BE2C (cell line): ENCODE measurements around the gene COQ5.

Experiments used
- DNase-seq: peaks from one replicate; pipeline ENCODE4 v3.0.0-alpha.2; 2020
- H3K27me3 ChIP-seq: fragments of 250-450 bp; sonication (Bioruptor Pico); 2 replicates; pipeline ENCODE4 v1.5.1; 2020; ENCODE audit warnings: mild to moderate bottlenecking
- H3K36me3 ChIP-seq: fragments of 250-450 bp; sonication (Bioruptor Pico); 2 replicates; pipeline ENCODE4 v1.5.1; 2020; ENCODE audit warnings: mild to moderate bottlenecking
- H3K4me1 ChIP-seq: fragments of 250-450 bp; sonication (Bioruptor Pico); 2 replicates; pipeline ENCODE4 v1.5.1; 2020
- H3K4me3 ChIP-seq: 2 replicates; pipeline ENCODE4 v1.5.1; 2011; ENCODE audit warnings: low read depth, low read length
- H3K9me3 ChIP-seq: fragments of 250-450 bp; sonication (Bioruptor Pico); 2 replicates; pipeline ENCODE4 v1.5.1; 2020
- TF ChIP-seq, protein P1 (sequence below): IDR thresholded peaks from 2 replicates; pipeline ENCODE4 v1.5.1; 2012; ENCODE audit warnings: mild to moderate bottlenecking, low read depth, low read length

Gene COQ5

GRCh38 chr12:120514002-120514401, 15.0 kb downstream of the COQ5 start:
- Histone ChIP-seq H3K9me3 (no peaks in the 10 kb centered on the region), H3K4me3 (no peak overlapping the region), H3K4me1 (no peaks in the 10 kb centered on the region), H3K36me3 (peaks cover 18% of the 10 kb centered on the region; the same call in 1 of the 2 replicates), H3K27me3 (no peaks in the 10 kb centered on the region)
- DNase-seq = no peak
- TF ChIP-seq, protein P1, sequence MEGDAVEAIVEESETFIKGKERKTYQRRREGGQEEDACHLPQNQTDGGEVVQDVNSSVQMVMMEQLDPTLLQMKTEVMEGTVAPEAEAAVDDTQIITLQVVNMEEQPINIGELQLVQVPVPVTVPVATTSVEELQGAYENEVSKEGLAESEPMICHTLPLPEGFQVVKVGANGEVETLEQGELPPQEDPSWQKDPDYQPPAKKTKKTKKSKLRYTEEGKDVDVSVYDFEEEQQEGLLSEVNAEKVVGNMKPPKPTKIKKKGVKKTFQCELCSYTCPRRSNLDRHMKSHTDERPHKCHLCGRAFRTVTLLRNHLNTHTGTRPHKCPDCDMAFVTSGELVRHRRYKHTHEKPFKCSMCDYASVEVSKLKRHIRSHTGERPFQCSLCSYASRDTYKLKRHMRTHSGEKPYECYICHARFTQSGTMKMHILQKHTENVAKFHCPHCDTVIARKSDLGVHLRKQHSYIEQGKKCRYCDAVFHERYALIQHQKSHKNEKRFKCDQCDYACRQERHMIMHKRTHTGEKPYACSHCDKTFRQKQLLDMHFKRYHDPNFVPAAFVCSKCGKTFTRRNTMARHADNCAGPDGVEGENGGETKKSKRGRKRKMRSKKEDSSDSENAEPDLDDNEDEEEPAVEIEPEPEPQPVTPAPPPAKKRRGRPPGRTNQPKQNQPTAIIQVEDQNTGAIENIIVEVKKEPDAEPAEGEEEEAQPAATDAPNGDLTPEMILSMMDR = no peak

DNA sequence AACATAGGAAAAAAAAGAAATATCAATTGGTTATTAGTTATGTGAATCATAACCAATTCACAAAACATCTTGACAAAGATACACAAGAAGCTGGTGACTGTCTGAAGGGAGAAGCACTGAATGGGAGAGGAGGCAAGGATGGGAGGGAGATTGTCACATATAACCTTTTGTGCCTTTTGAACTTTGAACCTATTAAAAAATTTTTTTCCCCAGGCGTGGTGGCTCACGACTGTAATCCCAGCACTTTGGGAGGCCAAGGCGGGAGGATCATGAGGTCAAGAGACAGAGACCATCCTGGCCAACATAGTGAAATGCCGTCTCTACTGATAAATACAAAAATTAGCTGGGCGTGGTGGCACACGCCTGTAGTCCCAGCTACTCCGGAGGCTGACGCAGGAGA, 20.4 kb downstream of the COQ5 start:
- H3K36me3 ChIP-seq = peaks cover 15% of the 10 kb centered on the region
- H3K4me3 ChIP-seq = no peak overlapping the region
- no peaks in the 10 kb centered on the region for H3K9me3 ChIP-seq
- TF ChIP-seq, protein P1 = no peak
- DNase-seq = no peak
- H3K27me3 ChIP-seq = no peaks in the 10 kb centered on the region
- no peaks in the 10 kb centered on the region for H3K4me1 ChIP-seq

DNA sequence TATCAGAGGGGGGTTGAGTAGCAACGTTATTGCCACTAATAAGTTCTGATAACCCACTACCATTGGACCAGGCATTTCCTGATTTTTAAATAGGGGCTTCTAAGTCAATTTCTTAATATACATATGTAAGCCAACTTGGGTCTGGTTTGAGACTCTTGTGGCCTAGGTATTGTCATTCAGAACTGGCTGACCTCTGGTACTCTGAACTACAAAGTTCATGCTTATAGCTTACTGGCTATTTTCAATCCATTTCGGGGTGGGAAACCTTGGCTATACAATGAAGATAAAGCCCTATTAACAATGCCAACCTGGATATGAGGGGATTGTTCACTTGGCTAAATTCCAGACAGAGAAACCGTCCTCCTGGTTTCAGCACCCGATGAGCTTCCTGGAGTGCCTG, 24.4 kb downstream of the COQ5 start:
- Histone ChIP-seq H3K9me3 (no peaks in the 10 kb centered on the region), H3K36me3 (peaks cover 23% of the 10 kb centered on the region), H3K4me1 (no peaks in the 10 kb centered on the region), H3K4me3 (no peak overlapping the region), H3K27me3 (no peaks in the 10 kb centered on the region)
- no peak for DNase-seq
- TF ChIP-seq, protein P1 = no peak

- peaks cover 32% of the 10 kb centered on the region for H3K36me3 ChIP-seq
- no peaks in the 10 kb centered on the region for H3K9me3 ChIP-seq
- H3K27me3 ChIP-seq = no peaks in the 10 kb centered on the region
- H3K4me1 ChIP-seq = no peaks in the 10 kb centered on the region
- no peak for DNase-seq
- TF ChIP-seq, protein P1 = no peak
- no peak overlapping the region for H3K4me3 ChIP-seq
These were observed 28.4 kb downstream of the COQ5 start for GRCh38 chr12:120500581-120500980.

GRCh38 chr12:120498870-120499515, 30.0 kb downstream of the COQ5 start:
- no peak overlapping the region for H3K4me3 ChIP-seq
- no peaks in the 10 kb centered on the region for H3K4me1 ChIP-seq
- no peak for DNase-seq
- H3K27me3 ChIP-seq = no peaks in the 10 kb centered on the region
- peaks cover 28% of the 10 kb centered on the region for H3K36me3 ChIP-seq
- TF ChIP-seq, protein P1 = no peak
- no peaks in the 10 kb centered on the region for H3K9me3 ChIP-seq

- TF ChIP-seq, protein P1 = no peak
- H3K4me3 ChIP-seq = peak overlapping the region; percentile 93
- peaks cover 20% of the 10 kb centered on the region for H3K36me3 ChIP-seq
These were observed 31.3 kb downstream of the COQ5 start for GRCh38 chr12:120497524-120498150.

More at GRCh38 chr12:120497524-120498150, 31.3 kb downstream of the COQ5 start:
- no peaks in the 10 kb centered on the region for H3K4me1 ChIP-seq
- no peak for DNase-seq
- H3K27me3 ChIP-seq = no peaks in the 10 kb centered on the region
- H3K9me3 ChIP-seq = no peaks in the 10 kb centered on the region
